H1 (cell line): Measurements from ENCODE around the gene NUAK1. TPM values are rescaled to one million over a fixed set of nuclear protein-coding genes. Genes with fewer than 3 reads are reported as not detected.

ENCODE experiments used
- EGR1 ChIP-seq: IDR thresholded peaks from 2 replicates; pipeline ENCODE4 v1.6.1; 2011; ENCODE audit warnings: low read depth, low read length, borderline replicate concordance
- polyA plus RNA-seq, 7 experiments: library from polyadenylated mRNA; depleted of rRNA in 3 of 7; stranded (reverse) in 5 of 7; unstranded in 2 of 7; fragments of >200 nt in 5 of 7; fragments of 200-250 nt in 2 of 7; gene quantifications; 1 replicate in 5 of 7; 2 replicates in 1 of 7; 4 replicates in 1 of 7; pipeline versions ENCODE4 v1.2.1 to v1.2.3, GENCODE V29; 2011 to 2013; ENCODE audit warnings: missing spikeins in 2 of 7, mixed read lengths in 2 of 7
- total RNA-seq: library from RNA; stranded (reverse); fragmentation: NEBNext Ultra II Directional; extraction: Animal tissue kit (Norgen Biotek cat#: 25700); gene quantifications from 2 replicates; pipeline ENCODE4 v1.2.1, GENCODE V29; 2021

The NUAK1 gene
- total and polyA plus RNA-seq, 2 of the 8 experiments (the other 6 are each of a cell fraction or from before 2014, with no cell fraction given): 6.7 to 18.2 TPM

DNA sequence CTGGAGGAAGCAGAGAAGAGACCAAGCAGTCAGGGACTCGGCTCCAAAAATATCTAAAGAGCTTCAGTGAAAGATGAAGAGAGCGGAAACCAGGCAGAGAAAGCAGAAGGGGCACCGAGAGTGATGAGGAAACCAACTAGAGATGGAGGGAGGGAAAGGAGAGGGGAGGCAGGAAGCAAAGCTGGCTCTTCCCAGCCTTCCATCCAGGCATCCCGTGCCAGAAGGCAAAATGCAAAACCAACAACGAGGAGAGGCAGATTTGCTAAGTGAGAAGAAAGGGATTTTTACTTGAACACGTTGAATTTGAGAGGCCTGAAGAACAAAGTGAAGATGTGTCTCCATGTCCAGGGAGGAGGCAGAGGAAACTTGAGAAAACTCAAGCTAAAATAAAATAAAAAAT, 90.1 kb downstream of the NUAK1 start (continued):
- TF ChIP-seq EGR1: no peak
